HG03139 (cell line): ENCODE measurements around the gene RASSF1.
"Not testable (repeated sequence)": the region's sequence is repeated elsewhere in the genome, so short reads cannot be mapped to it uniquely, and the experiment has no call there.

Experiments used
- ATAC-seq: cut with Tn5 transposase; IDR thresholded peaks from one replicate; pipeline ENCODE4 v1.9.1; 2021; ENCODE audit not compliant: unreplicated experiment

RASSF1 gene

GRCh38 chr3:50288387-50289007 is 52.1 kb downstream of the RASSF1 start:
- no peak for ATAC-seq

GRCh38 chr3:50287262-50287661 is 53.4 kb downstream of the RASSF1 start:
- ATAC-seq = no peak

- ATAC-seq = no peak
These were observed 54.1 kb downstream of the RASSF1 start for GRCh38 chr3:50286322-50287227.

GRCh38 chr3:50284121-50284520 is 56.5 kb downstream of the RASSF1 start:
- ATAC-seq = not testable (repeated sequence)
